Naive thymus-derived CD8-positive, alpha-beta T cell (primary cell): ENCODE results near the gene CXCR3. TPM values are rescaled to one million over a fixed set of nuclear protein-coding genes. Genes with fewer than 3 reads are reported as not detected.
"Not testable (repeated sequence)": the region's sequence is repeated elsewhere in the genome, so short reads cannot be mapped to it uniquely, and the experiment has no call there.

Source experiments
- ATAC-seq, 2 donors: fragments of 150-1000 bp; cut with Tn5 transposase in 1 of 2; sonication (Bioruptor Pico), chemical (Tn5 transposase) in 1 of 2; 1 replicate in 1 of 2; 2 replicates in 1 of 2; pipeline ENCODE4 v1.10.0; 2021; ENCODE audit warnings: mild to moderate bottlenecking in 2 of 2, moderate library complexity in 2 of 2
- POLR2A ChIA-PET: fragments of 350-600 bp; sonication (Branson Sonifier 250); formaldehyde crosslinking; loops from one replicate; lab custom pipeline; 2021; ENCODE audit warnings: antibody characterized with exemption; lab: Charles Lee
- DNase-seq, 10 donors: peaks; one replicate each; pipeline versions ENCODE4 v3.0.0 to v3.0.0-alpha.2; 2020 to 2022
- H3K27ac Mint-ChIP-seq, 10 donors: one replicate each; pipeline ENCODE4 v1.8.0; 2020 to 2022; ENCODE audit warnings: mild to moderate bottlenecking in 10 of 10, mixed read lengths in 10 of 10, moderate library complexity in 4 of 10, inconsistent platforms in 1 of 10
- H3K27me3 Mint-ChIP-seq, 5 donors: one replicate each; pipeline ENCODE4 v1.8.0; 2021 to 2022; ENCODE audit warnings: mixed read lengths in 5 of 5
- H3K36me3 Mint-ChIP-seq, 3 donors: one replicate each; pipeline ENCODE4 v1.8.0; 2020 to 2022; ENCODE audit warnings: mixed read lengths in 3 of 3, mild to moderate bottlenecking in 2 of 3, inconsistent platforms in 1 of 3
- H3K4me1 Mint-ChIP-seq, 4 donors: one replicate each; pipeline ENCODE4 v1.8.0; 2021 to 2022; ENCODE audit warnings: mixed read lengths in 4 of 4
- H3K4me3 Mint-ChIP-seq, 10 donors: one replicate each; pipeline ENCODE4 v1.8.0; 2020 to 2022; ENCODE audit warnings: mild to moderate bottlenecking in 10 of 10, mixed read lengths in 10 of 10, moderate library complexity in 6 of 10, inconsistent platforms in 1 of 10
- H3K9me3 Mint-ChIP-seq, 9 donors: one replicate each; pipeline ENCODE4 v1.8.0; 2020 to 2022; ENCODE audit warnings: mixed read lengths in 9 of 9, mild to moderate bottlenecking in 3 of 9, inconsistent platforms in 1 of 9, moderate library complexity in 1 of 9
- polyA plus RNA-seq, 3 donors: library from polyadenylated mRNA; unstranded; fragments of 300-500 nt; fragmentation: Illumina TruSeq; gene quantifications; one replicate each; pipeline ENCODE4 v1.2.3, GENCODE V29; 2021
- total RNA-seq, 8 experiments: library from RNA in 2 of 8; stranded (reverse) in 2 of 8; gene quantifications; one replicate each; pipeline ENCODE4 v1.2.3 and lab custom pipeline; 2021 to 2026

CXCR3 gene
- total and polyA plus RNA-seq, 5 experiments from 2014 or later: 10.4 to 34.7 (median 23.5) TPM

GRCh38 chrX:71618787-71619186, 476 bp upstream of the CXCR3 start:
- Mint-ChIP-seq H3K27me3 (no peaks in the 10 kb centered on the region), H3K4me3 (peak overlapping the region; percentile 83 to 95 (median 86)), H3K4me1 (peaks cover 28 to 80% (median 77%) of the 10 kb centered on the region in 4 donors), H3K9me3 (no peaks in the 10 kb centered on the region), H3K36me3 (peaks cover 3 to 20% (median 10%) of the 10 kb centered on the region in 3 donors), H3K27ac (peak overlapping the region; percentile 80 to 96 (median 93))
- POLR2A ChIA-PET: interaction anchor here (1.2 to 5.0 kb wide), 6 partner anchors 8 to 105 kb away, joined by 4 to 33 read pairs (median 5); partner anchors contain the start of gene OGT
- DNase-seq (no peak), ATAC-seq (no peak)

DNA sequence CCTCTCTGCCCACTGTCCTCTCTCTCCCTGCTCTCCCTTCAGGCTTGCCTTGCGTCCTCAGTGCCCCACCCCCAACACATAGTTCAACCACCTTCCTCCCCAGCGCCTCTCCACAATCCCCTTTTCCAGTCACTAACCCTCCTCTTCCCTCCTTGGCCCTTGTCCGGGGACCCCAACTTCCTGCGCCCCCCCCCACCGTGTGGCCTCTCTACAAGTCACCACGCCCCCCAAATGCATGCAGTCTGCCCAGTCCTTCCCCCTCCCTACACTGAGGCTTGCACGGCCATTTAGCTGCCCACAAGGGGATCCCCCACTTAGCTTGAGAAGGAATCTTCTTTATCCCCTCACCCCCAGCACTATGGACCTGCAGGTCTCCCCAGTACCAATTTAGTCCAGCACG, 569 bp downstream of the CXCR3 start:
- DNase-seq (no peak), ATAC-seq (no peak)
- Mint-ChIP-seq H3K4me3 (peak overlapping the region; percentile 83 to 95 (median 86)), H3K27me3 (no peaks in the 10 kb centered on the region), H3K27ac (peak overlapping the region; percentile 80 to 96 (median 92)), H3K36me3 (peaks cover 3 to 30% (median 10%) of the 10 kb centered on the region in 3 donors), H3K4me1 (peaks cover 22 to 69% (median 68%) of the 10 kb centered on the region in 4 donors), H3K9me3 (no peaks in the 10 kb centered on the region)
- POLR2A ChIA-PET: interaction anchor here (1.2 to 5.0 kb wide), 9 partner anchors 8 to 104 kb away, joined by 3 to 33 read pairs (median 4); partner anchors contain the start of gene OGT

- Mint-ChIP-seq H3K27me3 (no peaks in the 10 kb centered on the region), H3K36me3 (peaks cover 3 to 39% (median 12%) of the 10 kb centered on the region in 3 donors), H3K4me3 (peak overlapping the region; percentile 83 to 95 (median 86)), H3K27ac (peak overlapping the region; percentile 80 to 96 (median 92)), H3K9me3 (no peaks in the 10 kb centered on the region), H3K4me1 (peaks cover 21 to 64% (median 61%) of the 10 kb centered on the region in 4 donors)
- peak; percentile 29 to 37 for ATAC-seq
- POLR2A ChIA-PET: interaction anchor here (0.6 to 5.0 kb wide), 9 partner anchors 9 to 435 kb away, joined by 3 to 33 read pairs (median 4); partner anchors contain the start of genes OGT and TAF1
- DNase-seq: peak in 3 of 10 donors; percentile 13 to 43 (median 33)
These were observed 1.4 kb downstream of the CXCR3 start for GRCh38 chrX:71616672-71617529.

- Mint-ChIP-seq H3K36me3 (peaks cover 3 to 48% (median 14%) of the 10 kb centered on the region in 3 donors), H3K27me3 (no peaks in the 10 kb centered on the region), H3K4me1 (peaks cover 18 to 61% (median 56%) of the 10 kb centered on the region in 4 donors), H3K9me3 (no peaks in the 10 kb centered on the region), H3K27ac (peak overlapping the region; percentile 89 to 96 (median 93)), H3K4me3 (peak overlapping the region; percentile 56 to 94 (median 86))
- ATAC-seq (no peak), DNase-seq (no peak)
- POLR2A ChIA-PET: interaction anchor here (0.6 to 5.0 kb wide), 3 partner anchors 9 to 186 kb away, joined by 4 to 33 read pairs (median 32); partner anchors contain the start of gene OGT
These were observed 2.4 kb downstream of the CXCR3 start for GRCh38 chrX:71615954-71616353.

DNA sequence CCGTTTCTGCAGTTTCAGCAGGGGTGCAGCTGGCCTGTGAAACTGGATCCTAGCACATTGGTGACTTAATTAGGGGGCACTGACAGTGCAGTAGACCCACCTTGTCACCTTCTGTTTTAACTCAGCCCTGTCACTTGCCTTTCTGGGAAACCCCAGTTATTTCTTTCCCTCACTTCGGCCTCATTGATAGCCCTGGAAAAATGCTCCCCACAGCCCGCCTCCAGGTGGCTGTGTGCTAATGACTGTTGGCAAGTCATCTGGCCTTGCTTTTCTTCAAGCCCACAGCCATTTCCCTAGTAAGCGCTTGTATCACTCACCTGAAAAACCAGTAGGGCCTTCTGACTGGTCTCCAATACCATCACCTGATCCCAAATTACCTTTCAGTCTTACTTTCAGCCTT, 3.3 kb downstream of the CXCR3 start:
- Mint-ChIP-seq H3K4me1 (peaks cover 17 to 59% (median 50%) of the 10 kb centered on the region in 4 donors), H3K4me3 (peak overlapping the region in 8 of 10 donors; percentile 20 to 94 (median 38))

DNA sequence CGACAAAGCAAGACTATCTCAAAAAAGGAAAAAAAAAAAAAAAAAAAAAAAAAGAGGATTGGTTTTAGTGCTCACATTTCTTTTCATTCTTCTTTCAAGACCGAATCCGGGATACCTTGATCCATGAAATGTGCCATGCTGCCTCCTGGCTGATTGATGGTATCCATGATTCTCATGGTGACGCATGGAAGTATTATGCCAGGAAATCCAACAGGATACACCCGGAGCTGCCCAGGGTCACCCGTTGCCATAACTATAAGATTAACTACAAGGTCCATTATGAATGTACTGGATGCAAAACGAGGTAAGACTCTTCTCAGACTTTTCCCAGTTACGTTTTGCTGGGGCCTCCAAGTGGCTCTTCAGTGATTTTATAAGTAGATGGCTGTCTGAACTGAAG, 6.1 kb downstream of the CXCR3 start:
- no peak for DNase-seq

More for the DNA sequence above, 3.3 kb downstream of the CXCR3 start:
- Mint-ChIP-seq H3K9me3 (no peaks in the 10 kb centered on the region), H3K27ac (peak overlapping the region; percentile 89 to 96 (median 93)), H3K36me3 (peaks cover 3 to 56% (median 16%) of the 10 kb centered on the region in 3 donors), H3K27me3 (no peaks in the 10 kb centered on the region)
- ATAC-seq (no peak), DNase-seq (no peak)
- POLR2A ChIA-PET: interaction anchor here (1.5 to 3.8 kb wide), 2 partner anchors 8 to 16 kb away, joined by 3 to 33 read pairs; no protein-coding TSS in a partner anchor

GRCh38 chrX:71611736-71612135, 6.6 kb downstream of the CXCR3 start:
- DNase-seq, ATAC-seq, H3K27me3 Mint-ChIP-seq, H3K9me3 Mint-ChIP-seq, H3K4me3 Mint-ChIP-seq: not testable (repeated sequence)
- POLR2A ChIA-PET: interaction anchor here (0.7 kb wide), 1 partner anchor 14 kb away, joined by 4 read pairs; no protein-coding TSS in a partner anchor
- peaks cover 27 to 64% (median 50%) of the 10 kb centered on the region in 4 donors for H3K4me1 Mint-ChIP-seq
- peak overlapping the region in 5 of 10 donors; percentile 35 to 77 (median 70) for H3K27ac Mint-ChIP-seq
- H3K36me3 Mint-ChIP-seq: peaks cover 9 to 71% (median 22%) of the 10 kb centered on the region in 3 donors

More for the DNA sequence above, 6.1 kb downstream of the CXCR3 start:
- POLR2A ChIA-PET: interaction anchor here (0.7 kb wide), 1 partner anchor 586 kb away, joined by 10 read pairs; no protein-coding TSS in a partner anchor
- no peaks in the 10 kb centered on the region for H3K9me3 Mint-ChIP-seq
- peaks cover 9 to 71% (median 24%) of the 10 kb centered on the region in 3 donors for H3K36me3 Mint-ChIP-seq
- ATAC-seq: no peak
- H3K27ac Mint-ChIP-seq: peak overlapping the region in 7 of 10 donors; percentile 25 to 73 (median 42)
- no peak overlapping the region for H3K4me3 Mint-ChIP-seq
- H3K27me3 Mint-ChIP-seq: no peaks in the 10 kb centered on the region
- peaks cover 26 to 65% (median 50%) of the 10 kb centered on the region in 4 donors for H3K4me1 Mint-ChIP-seq

- POLR2A ChIA-PET: interaction anchor here (0.5 to 5.0 kb wide), 4 partner anchors 8 to 428 kb away, joined by 3 to 33 read pairs (median 4); partner anchors contain the start of genes CXCR3 and TAF1
- H3K36me3 Mint-ChIP-seq: peaks cover 13 to 67% (median 22%) of the 10 kb centered on the region in 3 donors
These were observed 9.1 kb downstream of the CXCR3 start for GRCh38 chrX:71609095-71609750.

DNA sequence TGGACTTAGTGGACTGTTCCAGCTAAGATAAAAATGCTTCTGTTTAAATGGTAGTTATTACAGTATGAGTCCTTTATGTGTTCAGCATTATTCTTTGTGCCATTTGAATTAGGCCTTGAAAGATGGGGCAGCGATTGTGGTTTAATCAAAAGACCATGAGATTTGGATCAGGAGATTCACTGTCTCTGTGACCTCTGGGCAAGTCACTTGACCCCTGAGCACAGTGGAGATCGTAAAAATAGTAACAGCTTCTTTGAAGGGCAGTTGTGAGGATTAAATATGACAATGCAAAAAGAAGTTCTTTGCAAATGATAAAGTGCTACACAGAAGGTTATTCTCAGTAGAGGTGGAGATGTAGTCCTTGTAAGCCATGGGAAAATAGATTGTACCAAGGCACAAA, 10.8 kb downstream of the CXCR3 start:
- H3K4me1 Mint-ChIP-seq: peaks cover 28 to 70% (median 58%) of the 10 kb centered on the region in 4 donors
- no peaks in the 10 kb centered on the region for H3K27me3 Mint-ChIP-seq
- ATAC-seq: no peak
- DNase-seq: no peak
- peaks cover 21 to 68% (median 33%) of the 10 kb centered on the region in 3 donors for H3K36me3 Mint-ChIP-seq
- peak overlapping the region; percentile 92 to 99 (median 96) for H3K27ac Mint-ChIP-seq
- peaks cover 0 to 3% (median 0%) of the 10 kb centered on the region in 9 donors for H3K9me3 Mint-ChIP-seq
- POLR2A ChIA-PET: interaction anchor here (1.1 to 5.0 kb wide), 5 partner anchors 9 to 74 kb away, joined by 4 to 33 read pairs (median 13); partner anchors contain the start of genes CXCR3 and OGT
- H3K4me3 Mint-ChIP-seq: peak overlapping the region in 9 of 10 donors; percentile 16 to 79 (median 72)

More at GRCh38 chrX:71609095-71609750, 9.1 kb downstream of the CXCR3 start:
- Mint-ChIP-seq H3K4me3 (peak overlapping the region; percentile 9 to 78 (median 54)), H3K27me3 (no peaks in the 10 kb centered on the region), H3K9me3 (no peaks in the 10 kb centered on the region), H3K4me1 (peaks cover 26 to 65% (median 57%) of the 10 kb centered on the region in 4 donors), H3K27ac (peak overlapping the region; percentile 60 to 99 (median 96))
- ATAC-seq: peak in 1 of 2 donors; percentile 18
- DNase-seq: peak in 2 of 10 donors; percentile 33 to 38

- POLR2A ChIA-PET: interaction anchor here (0.6 to 5.0 kb wide), 8 partner anchors 8 to 114 kb away, joined by 3 to 33 read pairs (median 5); partner anchors contain the start of genes CXCR3, GCNA and OGT
- peaks cover 0 to 3% (median 0%) of the 10 kb centered on the region in 9 donors for H3K9me3 Mint-ChIP-seq
- H3K4me1 Mint-ChIP-seq: peaks cover 28 to 70% (median 58%) of the 10 kb centered on the region in 4 donors
- ATAC-seq (peak; percentile 92 to 93), DNase-seq (peak in 7 of 10 donors; percentile 25 to 79 (median 68))
- no peaks in the 10 kb centered on the region for H3K27me3 Mint-ChIP-seq
- peak overlapping the region; percentile 42 to 79 (median 72) for H3K4me3 Mint-ChIP-seq
- peak overlapping the region; percentile 92 to 99 (median 96) for H3K27ac Mint-ChIP-seq
- H3K36me3 Mint-ChIP-seq: peaks cover 21 to 68% (median 35%) of the 10 kb centered on the region in 3 donors
These were observed 11.6 kb downstream of the CXCR3 start for GRCh38 chrX:71606536-71607216.
